NT2/D1 (cell line): ENCODE results near the gene RPL19.

Source experiments
- SUZ12 ChIP-seq: IDR thresholded peaks from 2 replicates; pipeline ENCODE4 v1.6.1; 2011; ENCODE audit not compliant: insufficient read length, insufficient read depth; ENCODE audit errors: extremely low read depth
- YY1 ChIP-seq: IDR thresholded peaks from 2 replicates; pipeline ENCODE4 v1.6.1; 2011; ENCODE audit not compliant: insufficient read length, insufficient read depth

DNA sequence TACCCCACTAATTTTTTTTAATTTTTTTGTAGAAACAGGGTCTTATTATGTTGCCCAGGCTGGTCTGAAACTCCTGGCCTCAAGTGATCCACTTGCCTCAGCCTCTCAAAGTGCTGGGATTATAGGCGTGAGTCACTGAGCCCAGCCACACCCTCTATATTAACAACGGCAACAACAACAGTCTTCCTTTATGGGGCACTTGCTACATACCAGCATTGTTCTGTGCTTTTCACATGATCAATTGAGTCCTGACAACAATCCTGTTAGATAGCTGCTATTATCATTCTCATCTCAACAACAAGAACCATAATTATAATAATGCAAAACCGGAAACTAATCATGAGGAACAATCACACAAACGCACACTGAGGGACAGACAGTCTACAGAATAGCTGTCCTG, 21.5 kb upstream of the RPL19 start:
- TF ChIP-seq YY1 (no peak), SUZ12 (no peak)
